Effector memory CD8-positive, alpha-beta T cell (primary cell): Measurements from ENCODE around the gene BMF.
"Not testable (repeated sequence)": the region's sequence is repeated elsewhere in the genome, so short reads cannot be mapped to it uniquely, and the experiment has no call there.

Experiments used
- ATAC-seq: fragments of 150-1000 bp; cut with Tn5 transposase; replicated peaks from 2 replicates; pipeline ENCODE4 v1.10.0; 2021; ENCODE audit warnings: mild to moderate bottlenecking, moderate library complexity
- DNase-seq, 3 experiments: peaks; one replicate each; pipeline ENCODE4 v3.0.0; 2021
- H3K27ac Mint-ChIP-seq, 2 donors: one replicate each; pipeline ENCODE4 v1.8.0; 2022; ENCODE audit warnings: mild to moderate bottlenecking in 2 of 2, mixed read lengths in 2 of 2, moderate library complexity in 2 of 2
- H3K27me3 Mint-ChIP-seq, 2 donors: one replicate each; pipeline ENCODE4 v1.8.0; 2022; ENCODE audit warnings: mixed read lengths in 2 of 2
- H3K36me3 Mint-ChIP-seq: one replicate; pipeline ENCODE4 v1.8.0; 2022; ENCODE audit warnings: mild to moderate bottlenecking, moderate library complexity, mixed read lengths; ENCODE audit not compliant: insufficient read depth
- H3K4me1 Mint-ChIP-seq, 2 donors: one replicate each; pipeline ENCODE4 v1.8.0; 2022; ENCODE audit warnings: low read depth in 2 of 2, mixed read lengths in 2 of 2
- H3K4me3 Mint-ChIP-seq, 2 donors: one replicate each; pipeline ENCODE4 v1.8.0; 2022; ENCODE audit warnings: mild to moderate bottlenecking in 2 of 2, mixed read lengths in 2 of 2, moderate library complexity in 2 of 2
- H3K9me3 Mint-ChIP-seq, 2 donors: one replicate each; pipeline ENCODE4 v1.8.0; 2022; ENCODE audit warnings: mixed read lengths in 2 of 2

Gene BMF

GRCh38 chr15:40082195-40082883 is 26.3 kb downstream of the BMF start:
- H3K4me3 Mint-ChIP-seq, result no peak overlapping the region
- H3K4me1 Mint-ChIP-seq, result peaks cover 4 to 7% of the 10 kb centered on the region in 2 donors
- peak overlapping the region in 1 of 2 donors; percentile 44 for H3K27ac Mint-ChIP-seq
- no peaks in the 10 kb centered on the region for H3K9me3 Mint-ChIP-seq
- H3K27me3 Mint-ChIP-seq, result peaks cover 16 to 47% of the 10 kb centered on the region in 2 donors
- ATAC-seq (no peak), DNase-seq (no peak)
- H3K36me3 Mint-ChIP-seq, result peaks cover 3% of the 10 kb centered on the region

- Mint-ChIP-seq H3K9me3 (no peaks in the 10 kb centered on the region), H3K27me3 (peaks cover 16 to 47% of the 10 kb centered on the region in 2 donors), H3K4me1 (peaks cover 4 to 7% of the 10 kb centered on the region in 2 donors), H3K27ac (peak overlapping the region in 1 of 2 donors; percentile 44), H3K36me3 (no peaks in the 10 kb centered on the region), H3K4me3 (peak overlapping the region in 1 of 2 donors; percentile 4)
- DNase-seq, result no peak
- ATAC-seq, result no peak
These were observed 26.9 kb downstream of the BMF start for GRCh38 chr15:40081691-40082194.

GRCh38 chr15:40080847-40081246 is 27.8 kb downstream of the BMF start:
- peaks cover 16 to 40% of the 10 kb centered on the region in 2 donors for H3K27me3 Mint-ChIP-seq
- no peak for DNase-seq
- no peak overlapping the region for H3K4me3 Mint-ChIP-seq
- no peak overlapping the region for H3K27ac Mint-ChIP-seq
- no peak for ATAC-seq
- H3K4me1 Mint-ChIP-seq, result peaks cover 4 to 7% of the 10 kb centered on the region in 2 donors
- no peaks in the 10 kb centered on the region for H3K9me3 Mint-ChIP-seq
- no peaks in the 10 kb centered on the region for H3K36me3 Mint-ChIP-seq

- H3K9me3 Mint-ChIP-seq, result no peaks in the 10 kb centered on the region
- no peak for DNase-seq
- peaks cover 4 to 7% of the 10 kb centered on the region in 2 donors for H3K4me1 Mint-ChIP-seq
- H3K4me3 Mint-ChIP-seq, result no peak overlapping the region
- no peaks in the 10 kb centered on the region for H3K36me3 Mint-ChIP-seq
- no peak overlapping the region for H3K27ac Mint-ChIP-seq
- ATAC-seq, result no peak
- peaks cover 16 to 33% of the 10 kb centered on the region in 2 donors for H3K27me3 Mint-ChIP-seq
These were observed 28.6 kb downstream of the BMF start for GRCh38 chr15:40080104-40080503.

- Mint-ChIP-seq H3K9me3 (no peaks in the 10 kb centered on the region), H3K27me3 (peaks cover 16 to 28% of the 10 kb centered on the region in 2 donors), H3K4me3 (no peak overlapping the region), H3K36me3 (no peaks in the 10 kb centered on the region), H3K4me1 (peaks cover 6 to 7% of the 10 kb centered on the region in 2 donors), H3K27ac (no peak overlapping the region)
- DNase-seq (no peak), ATAC-seq (no peak)
These were observed 29.2 kb downstream of the BMF start for GRCh38 chr15:40079456-40079855.

GRCh38 chr15:40075298-40076044 is 33.2 kb downstream of the BMF start:
- Mint-ChIP-seq H3K27ac (peak overlapping the region in 1 of 2 donors; percentile 35), H3K4me1 (peaks cover 9 to 12% of the 10 kb centered on the region in 2 donors), H3K4me3 (no peak overlapping the region), H3K9me3 (no peaks in the 10 kb centered on the region), H3K36me3 (no peaks in the 10 kb centered on the region), H3K27me3 (peaks cover 0 to 24% of the 10 kb centered on the region in 2 donors)
- DNase-seq (no peak), ATAC-seq (no peak)

GRCh38 chr15:40074656-40075055 is 34.0 kb downstream of the BMF start:
- H3K9me3 Mint-ChIP-seq, ATAC-seq, H3K4me3 Mint-ChIP-seq, DNase-seq, H3K36me3 Mint-ChIP-seq: not testable (repeated sequence)
- Mint-ChIP-seq H3K27me3 (peaks cover 0 to 24% of the 10 kb centered on the region in 2 donors), H3K4me1 (peaks cover 9 to 12% of the 10 kb centered on the region in 2 donors), H3K27ac (peak overlapping the region in 1 of 2 donors; percentile 91)

GRCh38 chr15:40073716-40074490 is 34.8 kb downstream of the BMF start:
- H3K27me3 Mint-ChIP-seq, result peaks cover 0 to 24% of the 10 kb centered on the region in 2 donors
- H3K4me1 Mint-ChIP-seq, result peaks cover 9 to 12% of the 10 kb centered on the region in 2 donors
- not testable (repeated sequence) for DNase-seq, ATAC-seq, H3K9me3 Mint-ChIP-seq, H3K36me3 Mint-ChIP-seq
- H3K4me3 Mint-ChIP-seq, result peak overlapping the region; percentile 76 to 86
- H3K27ac Mint-ChIP-seq, result peak overlapping the region; percentile 44 to 91

GRCh38 chr15:40072216-40072990 is 36.3 kb downstream of the BMF start:
- Mint-ChIP-seq H3K4me1 (peaks cover 9 to 12% of the 10 kb centered on the region in 2 donors), H3K4me3 (no peak overlapping the region), H3K27ac (no peak overlapping the region), H3K36me3 (no peaks in the 10 kb centered on the region), H3K27me3 (peaks cover 0 to 24% of the 10 kb centered on the region in 2 donors), H3K9me3 (no peaks in the 10 kb centered on the region)
- ATAC-seq (no peak), DNase-seq (no peak)

GRCh38 chr15:40070608-40071218 is 38.0 kb downstream of the BMF start:
- Mint-ChIP-seq H3K27ac (no peak overlapping the region), H3K27me3 (peaks cover 0 to 24% of the 10 kb centered on the region in 2 donors), H3K4me3 (no peak overlapping the region), H3K36me3 (no peaks in the 10 kb centered on the region), H3K9me3 (no peaks in the 10 kb centered on the region), H3K4me1 (peaks cover 9 to 12% of the 10 kb centered on the region in 2 donors)
- no peak for ATAC-seq
- no peak for DNase-seq

GRCh38 chr15:40070166-40070557 is 38.5 kb downstream of the BMF start:
- Mint-ChIP-seq H3K9me3 (no peaks in the 10 kb centered on the region), H3K27me3 (peaks cover 0 to 24% of the 10 kb centered on the region in 2 donors), H3K27ac (no peak overlapping the region), H3K36me3 (no peaks in the 10 kb centered on the region), H3K4me3 (no peak overlapping the region), H3K4me1 (peaks cover 9 to 12% of the 10 kb centered on the region in 2 donors)
- no peak for DNase-seq
- ATAC-seq, result no peak
